Posterior cingulate gyrus (tissue), 11 donors: ENCODE data around the gene PAGR1.
A peak's percentile ranks its signal among the peaks of the same experiment; 100 is the strongest.

Experiments used
- DNase-seq, 10 donors: peaks; one replicate each; pipeline versions ENCODE4 v3.0.0 to v3.0.0-alpha.2; 2020 to 2021; ENCODE audit warnings: mixed read lengths in 3 of 10
- intact Hi-C: fragments of 100-400 bp; cut with DNase I; formaldehyde crosslinking; loops from one replicate; pipeline ENCODE4 v1.15.1; 2023

PAGR1 gene

GRCh38 chr16:29810699-29811169 is 5.2 kb upstream of the PAGR1 start:
- intact Hi-C loops: loop anchor here (10.0 kb wide), 1 partner anchor 184 kb away; the partner anchor contains the start of genes HIRIP3 and INO80E
- no peak for DNase-seq

GRCh38 chr16:29811170-29811895 is 4.6 kb upstream of the PAGR1 start:
- DNase-seq: peak; percentile 84 to 99 (median 92)
- intact Hi-C loops: loop anchor here (10.0 kb wide), 1 partner anchor 183 kb away; the partner anchor contains the start of genes HIRIP3 and INO80E

GRCh38 chr16:29811896-29812665 is 3.9 kb upstream of the PAGR1 start, which contains the start of gene PRRT2:
PRRT2 (plus strand) TSS chr16:29812193; CDS start chr16:29813055, 862 bp downstream.
- intact Hi-C loops: loop anchor here (10.0 kb wide), 1 partner anchor 183 kb away; the partner anchor contains the start of genes HIRIP3 and INO80E
- DNase-seq: peak in 9 of 10 donors; percentile 67 to 97 (median 84)

GRCh38 chr16:29812754-29813643 is 3.0 kb upstream of the PAGR1 start:
- intact Hi-C loops: loop anchor here (10.0 kb wide), 1 partner anchor 182 kb away; the partner anchor contains the start of genes HIRIP3 and INO80E
- DNase-seq: peak in 2 of 10 donors; percentile 85 to 88

GRCh38 chr16:29813644-29814562 is 2.0 kb upstream of the PAGR1 start:
- DNase-seq: peak in 2 of 10 donors; percentile 64 to 68
- intact Hi-C loops: loop anchor here (10.0 kb wide), 1 partner anchor 181 kb away; the partner anchor contains the start of genes HIRIP3 and INO80E

- intact Hi-C loops: loop anchor here (10.0 kb wide), 1 partner anchor 180 kb away; the partner anchor contains the start of genes HIRIP3 and INO80E
- peak in 2 of 10 donors; percentile 74 to 77 for DNase-seq
Observed at GRCh38 chr16:29814592-29814991, 1.4 kb upstream of the PAGR1 start.

GRCh38 chr16:29815032-29815721 is 775 bp upstream of the PAGR1 start:
- intact Hi-C loops: loop anchor here (1.0 to 10.0 kb wide), 3 partner anchors 48 to 207 kb away; partner anchors contain the start of genes C16orf92, CDIPT, HIRIP3 and INO80E
- DNase-seq: peak in 2 of 10 donors; percentile 75 to 78

- intact Hi-C loops: loop anchor here (5.0 to 10.0 kb wide), 2 partner anchors 178 to 205 kb away; partner anchors contain the start of genes C16orf92, HIRIP3 and INO80E
- peak in 6 of 10 donors; percentile 56 to 94 (median 78) for DNase-seq
Observed at GRCh38 chr16:29816694-29817441, 916 bp downstream of the PAGR1 start.

- intact Hi-C loops: loop anchor here (5.0 to 10.0 kb wide), 2 partner anchors 177 to 204 kb away; partner anchors contain the start of genes C16orf92, HIRIP3 and INO80E
- DNase-seq: no peak
Observed at GRCh38 chr16:29818082-29818481, 2.1 kb downstream of the PAGR1 start.

- intact Hi-C loops: loop anchor here (5.0 to 10.0 kb wide), 2 partner anchors 175 to 203 kb away; partner anchors contain the start of genes C16orf92, HIRIP3 and INO80E
- DNase-seq: peak in 1 of 10 donors; percentile 83
Observed at GRCh38 chr16:29819506-29819905, 3.6 kb downstream of the PAGR1 start.

- peak in 4 of 10 donors; percentile 58 to 94 (median 69) for DNase-seq
- intact Hi-C loops: no loop called here
Observed at GRCh38 chr16:29820271-29820701, 4.3 kb downstream of the PAGR1 start, which contains the start of gene MVP. MVP (plus strand) TSS chr16:29820462; CDS start chr16:29830550, 10,088 bp downstream.

GRCh38 chr16:29820730-29821642 is 5.0 kb downstream of the PAGR1 start:
- intact Hi-C loops: no loop called here
- DNase-seq: peak in 1 of 10 donors; percentile 76

- DNase-seq: peak in 1 of 10 donors; percentile 59
- intact Hi-C loops: no loop called here
Observed at GRCh38 chr16:29821643-29822115, 5.7 kb downstream of the PAGR1 start.

- intact Hi-C loops: no loop called here
- no peak for DNase-seq
Observed at GRCh38 chr16:29824589-29825144, 8.7 kb downstream of the PAGR1 start.
